Measurements from ENCODE around the gene BRD7. TPM values are rescaled to one million over a fixed set of nuclear protein-coding genes. Genes with fewer than 3 reads are reported as not detected.

BRD7 gene
- total and polyA plus RNA-seq, 2 of the 4 experiments (the other 2 are of a cell fraction) = 24.8 to 29.9 TPM

GRCh38 chr16:50326264-50326663 lies 42.5 kb downstream of the BRD7 start:
- H3K79me1 ChIP-seq (ENCODE audit: low read depth in 1 of 2, low read length in 2 of 2) = peaks cover 6 to 11% of the 10 kb centered on the region in 2 experiments; a peak in 2 of 4 replicates
- no peak overlapping the region for H2BK120ac ChIP-seq (ENCODE audit: low read depth, low read length)
- in situ Hi-C loops (cut with MboI; ENCODE audit: low sequenced_read_pairs) = no loop called here
- peaks cover 20% of the 10 kb centered on the region for H3K36me3 ChIP-seq (ENCODE audit: control insufficient read depth, insufficient read depth, low read length)
- no peak overlapping the region for H3K4ac ChIP-seq (ENCODE audit: low read depth, low read length)
- BruUV-seq (replicated peaks) = no TSS peak
- H3K4me1 ChIP-seq (ENCODE audit: control insufficient read depth, insufficient read depth, low read length) = peaks cover 3% of the 10 kb centered on the region; the same call in 1 of the 2 replicates
- intact Hi-C loops (cut with micrococcal nuclease) = no loop called here
- no peaks in the 10 kb centered on the region for H3K9me3 ChIP-seq (ENCODE audit: control insufficient read depth, insufficient read depth, low read length)
- no peaks in the 10 kb centered on the region for H3K27me3 ChIP-seq (ENCODE audit: control insufficient read depth, insufficient read depth, low read length)
- no peak overlapping the region for H3K18ac ChIP-seq (ENCODE audit: low read depth, low read length)
- no peak overlapping the region for H3K27ac ChIP-seq (ENCODE audit: insufficient read depth, low read length)
- H2AK5ac ChIP-seq (ENCODE audit: low read depth, low read length) = no peak overlapping the region
- no peak overlapping the region for H2AFZ ChIP-seq (replicated peaks; ENCODE audit: low read length, poor library complexity)
- ATAC-seq (ENCODE audit: low read depth) (no peak), DNase-seq (no peak)
- 93% methylated on average over 5 of the region's 5 CpGs; no CpG with 5 or more reads in 1 of the 2 experiments for WGBS, 2 experiments (ENCODE audit: extremely low coverage in 2 of 2, insufficient read length in 1 of 2)
- no peak overlapping the region for H3K9ac ChIP-seq (ENCODE audit: low read depth, low read length)
- no peak overlapping the region for H2BK15ac ChIP-seq (ENCODE audit: low read depth, low read length)
- no peak for TF ChIP-seq CHD1 (IDR thresholded peaks at IDR 0.05; ENCODE audit: low read depth, low read length)
- no peak for TF ChIP-seq RCOR1 (IDR thresholded peaks at IDR 0.05; ENCODE audit: insufficient replicate concordance, low read length)
- TF ChIP-seq MAZ (IDR thresholded peaks at IDR 0.05; ENCODE audit: borderline replicate concordance, low read depth, low read length) = no peak
- TF ChIP-seq CEBPB (IDR thresholded peaks at IDR 0.05; ENCODE audit: low read depth, low read length) = no peak
- TF ChIP-seq, protein P1, sequence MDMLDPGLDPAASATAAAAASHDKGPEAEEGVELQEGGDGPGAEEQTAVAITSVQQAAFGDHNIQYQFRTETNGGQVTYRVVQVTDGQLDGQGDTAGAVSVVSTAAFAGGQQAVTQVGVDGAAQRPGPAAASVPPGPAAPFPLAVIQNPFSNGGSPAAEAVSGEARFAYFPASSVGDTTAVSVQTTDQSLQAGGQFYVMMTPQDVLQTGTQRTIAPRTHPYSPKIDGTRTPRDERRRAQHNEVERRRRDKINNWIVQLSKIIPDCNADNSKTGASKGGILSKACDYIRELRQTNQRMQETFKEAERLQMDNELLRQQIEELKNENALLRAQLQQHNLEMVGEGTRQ (IDR thresholded peaks at IDR 0.05; ENCODE audit: low read depth, low read length) = no peak
- TF ChIP-seq FOS (IDR thresholded peaks at IDR 0.05; ENCODE audit: low read depth, low read length) = no peak
- no peak for TF ChIP-seq RFX5 (IDR thresholded peaks at IDR 0.05; ENCODE audit: low read depth, low read length)
- TF ChIP-seq POLR2A (IDR thresholded peaks at IDR 0.05; ENCODE audit: low read depth, low read length) = no peak
- no peak for TF ChIP-seq RAD21 (IDR thresholded peaks at IDR 0.05; ENCODE audit: low read length)
- no peak for TF ChIP-seq MXI1 (IDR thresholded peaks at IDR 0.05; ENCODE audit: borderline replicate concordance, low read depth, low read length)
- TF ChIP-seq SMC3 (IDR thresholded peaks at IDR 0.05; ENCODE audit: low read depth, low read length) = no peak
- TF ChIP-seq, protein P2, sequence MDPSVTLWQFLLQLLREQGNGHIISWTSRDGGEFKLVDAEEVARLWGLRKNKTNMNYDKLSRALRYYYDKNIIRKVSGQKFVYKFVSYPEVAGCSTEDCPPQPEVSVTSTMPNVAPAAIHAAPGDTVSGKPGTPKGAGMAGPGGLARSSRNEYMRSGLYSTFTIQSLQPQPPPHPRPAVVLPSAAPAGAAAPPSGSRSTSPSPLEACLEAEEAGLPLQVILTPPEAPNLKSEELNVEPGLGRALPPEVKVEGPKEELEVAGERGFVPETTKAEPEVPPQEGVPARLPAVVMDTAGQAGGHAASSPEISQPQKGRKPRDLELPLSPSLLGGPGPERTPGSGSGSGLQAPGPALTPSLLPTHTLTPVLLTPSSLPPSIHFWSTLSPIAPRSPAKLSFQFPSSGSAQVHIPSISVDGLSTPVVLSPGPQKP (IDR thresholded peaks at IDR 0.05; ENCODE audit: borderline replicate concordance, low read depth, low read length) = no peak
- no peak for TF ChIP-seq MAFK (IDR thresholded peaks at IDR 0.05; ENCODE audit: low read depth, low read length)
- no peak overlapping the region for H3K56ac ChIP-seq (ENCODE audit: extremely low read depth, insufficient read depth, low read length)
- ChIA-PET POLR2A (ENCODE audit: unreplicated experiment) (no interaction called here), CTCF (interaction anchor here (1.0 to 1.3 kb wide), 3 partner anchors 13 to 342 kb away, joined by 3 to 5 read pairs (median 4); no protein-coding TSS in a partner anchor)
- H4K5ac ChIP-seq (ENCODE audit: low read depth, low read length) = no peak overlapping the region
- peaks cover 5% of the 10 kb centered on the region; the same call in 1 of the 2 replicates for H3K9me1 ChIP-seq (ENCODE audit: insufficient read depth, low read length)
- H3K23ac ChIP-seq (ENCODE audit: low read depth, low read length) = no peak overlapping the region
- peaks cover 11% of the 10 kb centered on the region for H4K20me1 ChIP-seq (ENCODE audit: insufficient read depth, low read length)
- H4K8ac ChIP-seq (ENCODE audit: low read depth in 2 of 2, low read length in 2 of 2) = no peak overlapping the region
- no peak overlapping the region for H3K4me2 ChIP-seq (ENCODE audit: low read depth, low read length)
- H3K14ac ChIP-seq (replicated peaks; ENCODE audit: low read depth, low read length) = no peak overlapping the region
- no peak overlapping the region for H2BK20ac ChIP-seq (ENCODE audit: low read depth, low read length)
- H4K91ac ChIP-seq (ENCODE audit: insufficient read depth, low read depth, low read length) = no peak overlapping the region
- dilution Hi-C loops (cut with HindIII; ENCODE audit: low sequenced_read_pairs, unreplicated experiment) = no loop called here
- H2BK5ac ChIP-seq (ENCODE audit: low read depth, low read length, poor library complexity, severe bottlenecking) = no peak overlapping the region
- H2AK9ac ChIP-seq (replicated peaks; ENCODE audit: low read depth, low read length, poor library complexity) = no peak overlapping the region
- no peak overlapping the region for H3K4me3 ChIP-seq (ENCODE audit: insufficient read depth, low read depth, low read length)

Data from IMR-90 (cell line).